ENCODE measurements around the gene PRKAR2B. TPM values are rescaled to one million over a fixed set of nuclear protein-coding genes. Genes with fewer than 3 reads are reported as not detected.
"Not testable (repeated sequence)": the region's sequence is repeated elsewhere in the genome, so short reads cannot be mapped to it uniquely, and the experiment has no call there.

PRKAR2B gene
- total RNA-seq, 1 donor from 2014 or later: 11.5 TPM

DNA sequence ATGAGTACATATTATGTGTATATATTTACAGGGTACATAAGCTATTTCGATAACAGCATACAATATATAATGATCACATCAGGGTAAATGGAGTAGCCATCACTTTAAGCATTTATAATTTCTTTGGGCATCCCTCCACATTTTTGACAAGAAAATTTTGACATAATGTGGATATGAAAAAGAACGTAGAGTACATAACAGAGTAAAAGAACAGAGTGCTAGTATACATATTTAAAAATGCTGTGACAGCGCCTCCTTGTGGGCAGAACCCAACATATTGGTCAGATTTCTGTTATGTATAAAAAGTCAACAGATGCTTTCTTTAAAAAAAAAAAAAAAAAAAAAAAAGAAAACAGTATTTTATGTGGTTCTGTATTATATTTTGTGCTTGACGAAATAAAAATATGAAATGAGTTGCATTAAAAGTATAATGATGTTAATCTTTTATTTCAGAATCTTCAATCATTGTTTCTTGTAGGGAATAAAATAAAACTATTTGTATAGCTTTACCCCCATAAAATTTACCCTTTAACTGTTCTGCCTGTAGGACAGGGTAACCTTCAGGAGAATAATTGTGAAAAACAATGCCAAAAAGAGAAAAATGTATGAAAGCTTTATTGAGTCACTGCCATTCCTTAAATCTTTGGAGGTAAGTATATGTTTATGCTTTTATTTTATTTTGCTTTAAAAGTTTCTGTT is 106.0 kb downstream of the PRKAR2B start:
- H3K4me3 ChIP-seq (ENCODE audit: low read length in 3 of 3): no peak overlapping the region
- no peaks in the 10 kb centered on the region for H3K9me3 ChIP-seq (ENCODE audit: control insufficient read depth in 3 of 3, low read length in 3 of 3)
- no peaks in the 10 kb centered on the region for H3K27me3 ChIP-seq (ENCODE audit: control insufficient read depth in 3 of 3, insufficient read depth in 3 of 3, low read length in 3 of 3)
- no peak overlapping the region for H3K9ac ChIP-seq (ENCODE audit: low read depth in 1 of 3, low read length in 3 of 3)
- no peaks in the 10 kb centered on the region for H3K36me3 ChIP-seq (ENCODE audit: control insufficient read depth in 3 of 3, insufficient read depth in 3 of 3, low read length in 3 of 3)
- H3K4me1 ChIP-seq (ENCODE audit: control insufficient read depth in 3 of 3, insufficient read depth in 3 of 3, low read length in 3 of 3): peaks cover 0 to 3% (median 0%) of the 10 kb centered on the region in 3 donors
- no peak overlapping the region for H3K27ac ChIP-seq (ENCODE audit: low read depth, low read length)

DNA sequence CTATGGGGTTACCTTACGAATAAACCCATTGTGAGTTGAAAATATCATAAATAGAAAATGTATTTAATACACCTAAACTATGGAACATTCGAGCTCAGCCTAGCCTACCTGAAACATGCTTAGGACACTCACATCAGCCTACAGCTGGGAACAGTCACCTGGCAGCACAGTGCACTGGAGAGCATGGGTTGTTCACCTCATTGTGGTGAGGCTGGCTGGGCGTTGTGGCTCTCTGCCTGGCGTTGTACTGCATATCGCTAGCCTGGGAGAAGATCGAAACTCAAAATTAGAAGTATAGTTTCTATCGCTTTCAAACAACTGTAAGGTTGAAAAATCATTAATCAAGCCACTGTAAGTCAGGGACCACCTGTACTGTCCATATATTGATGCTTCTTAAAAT is 107.0 kb downstream of the PRKAR2B start:
- Histone ChIP-seq H3K4me3 (ENCODE audit: low read length in 3 of 3) (no peak overlapping the region), H3K9ac (ENCODE audit: low read depth in 1 of 3, low read length in 3 of 3) (no peak overlapping the region), H3K27ac (ENCODE audit: low read depth, low read length) (no peak overlapping the region), H3K36me3 (ENCODE audit: control insufficient read depth in 3 of 3, insufficient read depth in 3 of 3, low read length in 3 of 3) (no peaks in the 10 kb centered on the region), H3K4me1 (ENCODE audit: control insufficient read depth in 3 of 3, insufficient read depth in 3 of 3, low read length in 3 of 3) (peaks cover 0 to 3% (median 0%) of the 10 kb centered on the region in 3 donors), H3K9me3 (ENCODE audit: control insufficient read depth in 3 of 3, low read length in 3 of 3) (no peaks in the 10 kb centered on the region), H3K27me3 (ENCODE audit: control insufficient read depth in 3 of 3, insufficient read depth in 3 of 3, low read length in 3 of 3) (no peaks in the 10 kb centered on the region)

DNA sequence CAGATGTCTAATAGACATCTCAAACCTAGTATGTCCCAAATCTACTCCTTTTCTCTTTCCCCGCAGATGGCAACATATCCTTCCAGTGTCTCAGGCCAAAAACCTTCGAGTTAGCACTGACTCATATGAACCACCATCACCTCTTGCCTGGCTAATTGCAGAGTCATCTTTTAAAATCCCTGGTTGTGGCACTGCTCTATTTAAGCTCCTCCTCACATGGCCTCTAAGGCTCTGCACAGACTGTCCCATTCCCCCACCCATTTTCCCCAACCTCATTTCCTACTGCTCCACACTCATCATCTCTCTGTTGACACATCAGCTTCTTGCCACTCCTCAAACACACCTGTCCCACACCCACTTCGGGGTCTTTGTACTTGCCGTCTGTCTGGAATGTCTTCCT is 107.5 kb downstream of the PRKAR2B start:
- no peaks in the 10 kb centered on the region for H3K27me3 ChIP-seq (ENCODE audit: control insufficient read depth in 3 of 3, insufficient read depth in 3 of 3, low read length in 3 of 3)

DNA sequence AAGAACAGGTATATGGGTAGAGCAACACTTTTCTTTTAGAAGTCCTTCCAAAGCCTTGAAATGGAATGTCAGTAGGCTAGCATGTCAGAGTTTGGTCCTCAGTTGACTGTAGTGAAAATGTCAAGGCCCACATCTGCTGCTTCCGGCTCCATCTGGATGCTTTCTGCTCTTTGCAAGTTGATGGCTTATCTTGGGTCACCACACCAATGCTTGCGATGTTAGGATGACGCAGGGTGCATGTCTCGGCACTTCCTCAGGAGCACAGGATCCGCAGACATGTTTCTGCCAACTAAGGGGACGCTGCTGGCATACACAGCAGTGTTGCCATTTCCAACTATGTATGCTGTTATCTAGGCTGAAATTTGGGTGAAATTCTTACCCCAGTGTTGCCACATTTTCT is 110.3 kb downstream of the PRKAR2B start:
- no peak overlapping the region for H3K27ac ChIP-seq (ENCODE audit: low read depth, low read length)
- no peak overlapping the region for H3K4me3 ChIP-seq (ENCODE audit: low read length in 3 of 3)
- H3K9ac ChIP-seq (ENCODE audit: low read depth in 1 of 3, low read length in 3 of 3): no peak overlapping the region
- no peaks in the 10 kb centered on the region for H3K27me3 ChIP-seq (ENCODE audit: control insufficient read depth in 3 of 3, insufficient read depth in 3 of 3, low read length in 3 of 3)
- no peaks in the 10 kb centered on the region for H3K36me3 ChIP-seq (ENCODE audit: control insufficient read depth in 3 of 3, insufficient read depth in 3 of 3, low read length in 3 of 3)
- H3K4me1 ChIP-seq (ENCODE audit: control insufficient read depth in 3 of 3, insufficient read depth in 3 of 3, low read length in 3 of 3): no peaks in the 10 kb centered on the region
- H3K9me3 ChIP-seq (ENCODE audit: control insufficient read depth in 3 of 3, low read length in 3 of 3): no peaks in the 10 kb centered on the region

More for the DNA sequence above, 107.5 kb downstream of the PRKAR2B start:
- H3K9me3 ChIP-seq (ENCODE audit: control insufficient read depth in 3 of 3, low read length in 3 of 3): no peaks in the 10 kb centered on the region
- no peak overlapping the region for H3K9ac ChIP-seq (ENCODE audit: low read depth in 1 of 3, low read length in 3 of 3)
- no peaks in the 10 kb centered on the region for H3K36me3 ChIP-seq (ENCODE audit: control insufficient read depth in 3 of 3, insufficient read depth in 3 of 3, low read length in 3 of 3)
- H3K27ac ChIP-seq (ENCODE audit: low read depth, low read length): no peak overlapping the region
- H3K4me1 ChIP-seq (ENCODE audit: control insufficient read depth in 3 of 3, insufficient read depth in 3 of 3, low read length in 3 of 3): peaks cover 0 to 3% (median 0%) of the 10 kb centered on the region in 3 donors
- H3K4me3 ChIP-seq (ENCODE audit: low read length in 3 of 3): no peak overlapping the region

DNA sequence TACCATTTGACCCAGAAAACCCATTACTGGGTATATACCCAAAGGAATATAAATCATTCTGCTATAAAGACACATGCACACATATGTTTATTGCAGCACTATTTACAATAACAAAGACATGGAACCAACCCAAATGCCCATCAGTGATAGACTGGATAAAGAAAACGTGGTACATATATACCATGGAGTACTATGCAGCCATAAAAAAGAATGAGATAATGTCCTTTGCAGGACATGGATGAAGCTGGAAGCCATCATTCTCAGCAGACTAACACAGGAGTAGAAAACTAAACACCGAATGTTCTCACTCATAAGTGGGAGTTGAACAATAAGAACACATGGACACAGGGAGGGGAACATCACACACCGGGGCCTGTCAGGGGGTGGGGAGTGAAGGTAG is 111.2 kb downstream of the PRKAR2B start:
- not testable (repeated sequence) for H3K27ac ChIP-seq (ENCODE audit: low read depth, low read length); H3K4me3 ChIP-seq (ENCODE audit: low read length in 3 of 3); H3K4me1 ChIP-seq (ENCODE audit: control insufficient read depth in 3 of 3, insufficient read depth in 3 of 3, low read length in 3 of 3); H3K9ac ChIP-seq (ENCODE audit: low read depth in 1 of 3, low read length in 3 of 3); H3K36me3 ChIP-seq (ENCODE audit: control insufficient read depth in 3 of 3, insufficient read depth in 3 of 3, low read length in 3 of 3); H3K27me3 ChIP-seq (ENCODE audit: control insufficient read depth in 3 of 3, insufficient read depth in 3 of 3, low read length in 3 of 3); H3K9me3 ChIP-seq (ENCODE audit: control insufficient read depth in 3 of 3, low read length in 3 of 3)

DNA sequence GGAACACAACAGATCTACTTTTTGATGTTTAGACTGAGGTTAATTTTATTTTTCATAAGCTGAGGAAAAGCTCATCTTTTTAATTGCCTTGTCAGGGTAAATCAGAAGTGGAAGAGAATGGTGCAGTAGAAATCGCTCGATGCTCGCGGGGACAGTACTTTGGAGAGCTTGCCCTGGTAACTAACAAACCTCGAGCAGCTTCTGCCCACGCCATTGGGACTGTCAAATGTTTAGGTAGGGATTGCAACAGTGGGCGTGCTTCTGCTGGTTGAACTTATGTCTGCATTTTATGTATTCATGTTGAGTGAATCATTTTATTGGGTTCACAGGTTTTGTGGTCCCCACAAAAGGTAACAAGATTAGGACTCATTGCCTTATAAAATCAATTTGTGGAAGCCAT is 112.6 kb downstream of the PRKAR2B start:
- no peaks in the 10 kb centered on the region for H3K36me3 ChIP-seq (ENCODE audit: control insufficient read depth in 3 of 3, insufficient read depth in 3 of 3, low read length in 3 of 3)
- no peak overlapping the region for H3K27ac ChIP-seq (ENCODE audit: low read depth, low read length)
- H3K4me1 ChIP-seq (ENCODE audit: control insufficient read depth in 3 of 3, insufficient read depth in 3 of 3, low read length in 3 of 3): no peaks in the 10 kb centered on the region
- no peaks in the 10 kb centered on the region for H3K27me3 ChIP-seq (ENCODE audit: control insufficient read depth in 3 of 3, insufficient read depth in 3 of 3, low read length in 3 of 3)
- H3K9me3 ChIP-seq (ENCODE audit: control insufficient read depth in 3 of 3, low read length in 3 of 3): no peaks in the 10 kb centered on the region
- H3K9ac ChIP-seq (ENCODE audit: low read depth in 1 of 3, low read length in 3 of 3): no peak overlapping the region
- no peak overlapping the region for H3K4me3 ChIP-seq (ENCODE audit: low read length in 3 of 3)

DNA sequence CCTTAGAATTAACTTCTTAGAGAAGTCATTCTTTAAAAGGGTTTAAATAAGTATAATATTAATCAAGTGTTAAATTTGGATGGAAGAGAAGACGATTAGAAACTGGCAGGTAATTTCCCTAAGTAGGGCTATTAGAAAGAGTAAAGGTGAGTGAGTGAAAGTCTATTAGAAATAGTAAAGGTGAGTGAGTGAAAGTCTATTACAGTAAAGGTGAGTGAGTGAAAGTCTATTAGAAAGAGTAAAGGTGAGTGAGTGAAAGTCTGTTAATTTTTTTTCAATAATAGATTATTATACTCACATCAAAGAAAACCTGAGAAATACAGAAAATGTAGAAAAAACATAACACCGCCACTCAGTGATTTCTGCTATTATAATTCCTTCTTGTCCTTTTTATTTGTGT is 113.5 kb downstream of the PRKAR2B start:
- H3K9me3 ChIP-seq (ENCODE audit: control insufficient read depth in 3 of 3, low read length in 3 of 3): no peaks in the 10 kb centered on the region
- H3K4me3 ChIP-seq (ENCODE audit: low read length in 3 of 3): no peak overlapping the region
- no peaks in the 10 kb centered on the region for H3K4me1 ChIP-seq (ENCODE audit: control insufficient read depth in 3 of 3, insufficient read depth in 3 of 3, low read length in 3 of 3)
- no peak overlapping the region for H3K9ac ChIP-seq (ENCODE audit: low read depth in 1 of 3, low read length in 3 of 3)
- no peak overlapping the region for H3K27ac ChIP-seq (ENCODE audit: low read depth, low read length)
- no peaks in the 10 kb centered on the region for H3K36me3 ChIP-seq (ENCODE audit: control insufficient read depth in 3 of 3, insufficient read depth in 3 of 3, low read length in 3 of 3)
- H3K27me3 ChIP-seq (ENCODE audit: control insufficient read depth in 3 of 3, insufficient read depth in 3 of 3, low read length in 3 of 3): no peaks in the 10 kb centered on the region

DNA sequence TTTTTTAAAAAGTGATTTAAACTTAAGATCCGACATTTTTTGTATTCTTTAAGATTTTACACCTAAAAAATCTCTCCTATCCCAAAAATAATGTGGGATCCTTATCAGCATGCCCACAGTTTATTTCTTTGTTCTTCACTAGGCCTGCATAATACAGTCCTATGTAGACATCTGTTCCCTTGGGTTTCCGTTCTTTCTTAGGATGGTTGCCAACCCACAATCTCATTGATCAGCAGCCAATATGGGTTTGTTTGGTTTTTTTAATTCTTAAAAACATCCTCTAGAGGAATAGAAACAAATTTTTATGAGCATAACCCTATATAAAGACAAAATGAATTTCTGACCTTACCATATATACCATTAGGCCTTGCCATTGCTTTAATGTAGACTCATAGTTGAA is 115.9 kb downstream of the PRKAR2B start:
- Histone ChIP-seq H3K27me3 (ENCODE audit: control insufficient read depth in 3 of 3, insufficient read depth in 3 of 3, low read length in 3 of 3) (no peaks in the 10 kb centered on the region), H3K4me1 (ENCODE audit: control insufficient read depth in 3 of 3, insufficient read depth in 3 of 3, low read length in 3 of 3) (no peaks in the 10 kb centered on the region), H3K27ac (ENCODE audit: low read depth, low read length) (no peak overlapping the region), H3K9me3 (ENCODE audit: control insufficient read depth in 3 of 3, low read length in 3 of 3) (no peaks in the 10 kb centered on the region), H3K36me3 (ENCODE audit: control insufficient read depth in 3 of 3, insufficient read depth in 3 of 3, low read length in 3 of 3) (no peaks in the 10 kb centered on the region), H3K9ac (ENCODE audit: low read depth in 1 of 3, low read length in 3 of 3) (no peak overlapping the region), H3K4me3 (ENCODE audit: low read length in 3 of 3) (no peak overlapping the region)

DNA sequence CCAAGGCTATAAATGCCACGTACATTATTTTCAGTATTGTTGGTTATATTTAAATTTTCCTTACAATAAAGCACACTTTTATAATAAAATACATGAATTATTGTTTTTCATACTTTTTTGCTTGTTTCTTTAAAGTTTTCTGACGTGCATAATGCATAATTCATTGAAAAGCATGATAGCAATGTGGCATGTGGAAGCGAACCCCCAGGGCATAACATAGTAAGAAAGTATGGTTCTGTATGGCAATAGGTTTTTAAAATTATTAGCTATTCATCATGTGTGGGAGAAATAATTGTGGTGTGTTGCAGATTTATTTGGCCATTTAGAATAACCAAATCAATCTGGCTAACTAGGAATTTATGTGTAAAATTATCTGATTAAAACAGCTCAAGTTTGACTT is 116.9 kb downstream of the PRKAR2B start:
- H3K36me3 ChIP-seq (ENCODE audit: control insufficient read depth in 3 of 3, insufficient read depth in 3 of 3, low read length in 3 of 3): no peaks in the 10 kb centered on the region
- no peak overlapping the region for H3K27ac ChIP-seq (ENCODE audit: low read depth, low read length)
- no peaks in the 10 kb centered on the region for H3K9me3 ChIP-seq (ENCODE audit: control insufficient read depth in 3 of 3, low read length in 3 of 3)
- no peak overlapping the region for H3K4me3 ChIP-seq (ENCODE audit: low read length in 3 of 3)
- H3K27me3 ChIP-seq (ENCODE audit: control insufficient read depth in 3 of 3, insufficient read depth in 3 of 3, low read length in 3 of 3): no peaks in the 10 kb centered on the region
- H3K4me1 ChIP-seq (ENCODE audit: control insufficient read depth in 3 of 3, insufficient read depth in 3 of 3, low read length in 3 of 3): no peaks in the 10 kb centered on the region
- H3K9ac ChIP-seq (ENCODE audit: low read depth in 1 of 3, low read length in 3 of 3): no peak overlapping the region

DNA sequence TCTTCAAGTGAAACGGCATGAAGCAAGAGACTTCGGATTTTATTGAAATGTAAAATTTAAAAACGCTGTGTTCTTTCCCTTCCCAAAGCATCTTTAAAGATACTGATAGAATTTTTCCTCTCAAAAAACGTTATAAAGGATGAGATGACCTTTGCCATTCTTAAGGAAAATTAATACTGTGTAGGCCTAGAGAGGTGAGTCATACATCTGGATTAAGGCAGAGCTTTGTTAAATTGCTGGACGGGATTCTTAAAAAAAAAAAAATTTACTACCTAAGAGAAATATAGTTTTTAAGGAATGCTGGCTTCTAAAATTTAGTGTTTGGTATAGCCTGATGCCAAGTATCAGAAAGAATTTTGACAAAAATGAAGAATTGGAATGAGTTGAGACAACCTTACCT is 118.0 kb downstream of the PRKAR2B start:
- Histone ChIP-seq H3K36me3 (ENCODE audit: control insufficient read depth in 3 of 3, insufficient read depth in 3 of 3, low read length in 3 of 3) (no peaks in the 10 kb centered on the region), H3K4me3 (ENCODE audit: low read length in 3 of 3) (no peak overlapping the region), H3K9ac (ENCODE audit: low read depth in 1 of 3, low read length in 3 of 3) (no peak overlapping the region)

More for the DNA sequence above, 118.0 kb downstream of the PRKAR2B start:
- no peaks in the 10 kb centered on the region for H3K27me3 ChIP-seq (ENCODE audit: control insufficient read depth in 3 of 3, insufficient read depth in 3 of 3, low read length in 3 of 3)
- no peak overlapping the region for H3K27ac ChIP-seq (ENCODE audit: low read depth, low read length)
- no peaks in the 10 kb centered on the region for H3K4me1 ChIP-seq (ENCODE audit: control insufficient read depth in 3 of 3, insufficient read depth in 3 of 3, low read length in 3 of 3)
- no peaks in the 10 kb centered on the region for H3K9me3 ChIP-seq (ENCODE audit: control insufficient read depth in 3 of 3, low read length in 3 of 3)
